Measurements from ENCODE around the gene MECR. TPM values are rescaled to one million over a fixed set of nuclear protein-coding genes. Genes with fewer than 3 reads are reported as not detected.

The MECR gene
- polyA plus RNA-seq, 1 donor (not counting 4 experiments of a cell fraction or from before 2014, with no cell fraction given) = 20.7 TPM

GRCh38 chr1:29144178-29144577 lies 86.6 kb downstream of the MECR start:
- TF ChIP-seq CTCF (optimal IDR thresholded peaks at IDR 0.05 in 1 of 3, IDR thresholded peaks at IDR 0.05 in 1 of 3, conservative IDR thresholded peaks at IDR 0.05 in 1 of 3; ENCODE audit: extremely low read depth in 1 of 3, insufficient read depth in 2 of 3, low read length in 3 of 3) (no peak), EZH2 (IDR thresholded peaks at IDR 0.05; ENCODE audit: low read length) (no peak)
- Histone ChIP-seq H3K79me2 (ENCODE audit: control insufficient read depth, insufficient read depth, low read length) (no peaks in the 10 kb centered on the region), H3K9me1 (ENCODE audit: control insufficient read depth, extremely low read depth, insufficient read depth, low read length) (no peaks in the 10 kb centered on the region), H2AFZ (ENCODE audit: control insufficient read depth, low read length) (no peak overlapping the region), H3K4me1 (ENCODE audit: control insufficient read depth, extremely low read depth, insufficient read depth, low read length) (peaks cover 7% of the 10 kb centered on the region), H3K4me3 (ENCODE audit: control insufficient read depth in 2 of 3, extremely low read depth in 1 of 3, insufficient read depth in 2 of 3, low read depth in 1 of 3, low read length in 3 of 3) (no peak overlapping the region), H3K9me3 (ENCODE audit: control insufficient read depth, low read depth, low read length) (no peaks in the 10 kb centered on the region), H3K36me3 (ENCODE audit: control insufficient read depth in 2 of 2, extremely low read depth in 1 of 2, insufficient read depth in 2 of 2, low read length in 2 of 2) (peaks cover 6 to 27% of the 10 kb centered on the region in 2 experiments), H3K27ac (ENCODE audit: control insufficient read depth, insufficient read depth, low read length) (no peak overlapping the region), H3K4me2 (ENCODE audit: control insufficient read depth, extremely low read depth, insufficient read depth, low read depth, low read length) (no peak overlapping the region), H3K27me3 (ENCODE audit: control insufficient read depth, extremely low read depth, insufficient read depth, low read length) (no peaks in the 10 kb centered on the region), H3K9ac (ENCODE audit: control insufficient read depth, extremely low read depth, insufficient read depth, low read length) (no peak overlapping the region), H4K20me1 (ENCODE audit: control insufficient read depth, extremely low read depth, insufficient read depth, low read length) (no peaks in the 10 kb centered on the region)
- DNase-seq (ENCODE audit: low read depth, low spot score) (no peak), FAIRE-seq (no peak)
- dilution Hi-C loops (cut with MboI; ENCODE audit: extremely low pct_ligation_motif_present, low sequenced_read_pairs) = no loop called here

GRCh38 chr1:29142714-29143113 lies 88.0 kb downstream of the MECR start:
- no peaks in the 10 kb centered on the region for H4K20me1 ChIP-seq (ENCODE audit: control insufficient read depth, extremely low read depth, insufficient read depth, low read length)
- FAIRE-seq (no peak), DNase-seq (ENCODE audit: low read depth, low spot score) (no peak)
- no peaks in the 10 kb centered on the region for H3K27me3 ChIP-seq (ENCODE audit: control insufficient read depth, extremely low read depth, insufficient read depth, low read length)
- no peaks in the 10 kb centered on the region for H3K9me3 ChIP-seq (ENCODE audit: control insufficient read depth, low read depth, low read length)
- no peaks in the 10 kb centered on the region for H3K9me1 ChIP-seq (ENCODE audit: control insufficient read depth, extremely low read depth, insufficient read depth, low read length)
- H3K27ac ChIP-seq (ENCODE audit: control insufficient read depth, insufficient read depth, low read length) = no peak overlapping the region
- no peaks in the 10 kb centered on the region for H3K79me2 ChIP-seq (ENCODE audit: control insufficient read depth, insufficient read depth, low read length)
- peaks cover 0 to 17% of the 10 kb centered on the region in 2 experiments for H3K36me3 ChIP-seq (ENCODE audit: control insufficient read depth in 2 of 2, extremely low read depth in 1 of 2, insufficient read depth in 2 of 2, low read length in 2 of 2)
- TF ChIP-seq EZH2 (IDR thresholded peaks at IDR 0.05; ENCODE audit: low read length) (no peak), CTCF (optimal IDR thresholded peaks at IDR 0.05 in 1 of 3, IDR thresholded peaks at IDR 0.05 in 1 of 3, conservative IDR thresholded peaks at IDR 0.05 in 1 of 3; ENCODE audit: extremely low read depth in 1 of 3, insufficient read depth in 2 of 3, low read length in 3 of 3) (no peak)
- no peak overlapping the region for H2AFZ ChIP-seq (ENCODE audit: control insufficient read depth, low read length)
- H3K4me3 ChIP-seq (ENCODE audit: control insufficient read depth in 2 of 3, extremely low read depth in 1 of 3, insufficient read depth in 2 of 3, low read depth in 1 of 3, low read length in 3 of 3) = no peak overlapping the region
- dilution Hi-C loops (cut with MboI; ENCODE audit: extremely low pct_ligation_motif_present, low sequenced_read_pairs) = no loop called here
- H3K4me1 ChIP-seq (ENCODE audit: control insufficient read depth, extremely low read depth, insufficient read depth, low read length) = peaks cover 7% of the 10 kb centered on the region
- no peak overlapping the region for H3K4me2 ChIP-seq (ENCODE audit: control insufficient read depth, extremely low read depth, insufficient read depth, low read depth, low read length)
- H3K9ac ChIP-seq (ENCODE audit: control insufficient read depth, extremely low read depth, insufficient read depth, low read length) = no peak overlapping the region

Small RNA genes lying within 50 kb of the gene (small RNA-seq; reads per million reads assigned to genes)
- gene RF02271 (ENCODE audit: insufficient read length in 3 of 3, low read depth in 3 of 3, low replicate concordance in 1 of 3) = 0 reads per million in 3 experiments

Other genes starting within 250 kb of the MECR start
- 0.18 to 0.82 TPM (median 0.59 TPM) in 3 replicates for gene TMEM200B, start 107.0 kb downstream of the MECR start, polyA plus RNA-seq
- 26.8 to 63.2 TPM (median 51.0 TPM) in 3 replicates for gene SRSF4, start 49.0 kb downstream of the MECR start, polyA plus RNA-seq
- 4.3 to 6.4 TPM (median 5.4 TPM) in 3 replicates for gene PTPRU, start 5.6 kb upstream of the MECR start, polyA plus RNA-seq

All from keratinocyte (primary cell).